H1 (cell line): ENCODE data around the gene ADAMTS17. TPM values are rescaled to one million over a fixed set of nuclear protein-coding genes. Genes with fewer than 3 reads are reported as not detected.

Experiments
- CTCF ChIA-PET: fragments of 300-600 bp; sonication (Branson Sonifier 250); formaldehyde crosslinking; loops from one replicate; lab custom pipeline; 2021; ENCODE audit not compliant: partially characterized antibody; lab: Charles Lee
- POLR2A ChIA-PET: fragments of 300-600 bp; sonication (Branson Sonifier 250); formaldehyde crosslinking; loops from one replicate; lab custom pipeline; 2021; ENCODE audit warnings: inconsistent platforms; ENCODE audit not compliant: partially characterized antibody; lab: Charles Lee
- DNase-seq, 2 experiments: peaks; one replicate each; pipeline versions ENCODE4 v3.0.0 to v3.0.0-alpha.2; 2010 to 2022; ENCODE audit warnings: low spot score in 2 of 2, low read depth in 1 of 2, mixed read lengths in 1 of 2
- FAIRE-seq: peaks from 2 replicates; lab custom pipeline; 2011; peaks lifted over from hg19 to GRCh38; lab: Jason Lieb, UNC
- H2AFZ ChIP-seq: 2 replicates; pipeline ENCODE4 v1.8.1; 2012; ENCODE audit warnings: low read length, inconsistent platforms
- H2AK5ac ChIP-seq: 2 replicates; pipeline ENCODE4 v1.6.1; 2013; ENCODE audit warnings: low read depth, low read length
- H2BK120ac ChIP-seq: replicated peaks from 2 replicates; pipeline ENCODE3; 2013; ENCODE audit warnings: low read depth, low read length, inconsistent platforms
- H2BK12ac ChIP-seq: 2 replicates; pipeline ENCODE4 v1.6.1; 2013; ENCODE audit warnings: low read depth, low read length
- H2BK15ac ChIP-seq: 2 replicates; pipeline ENCODE4 v1.6.1; 2013; ENCODE audit warnings: low read length
- H2BK20ac ChIP-seq: 2 replicates; pipeline ENCODE4 v1.6.1; 2013; ENCODE audit warnings: low read length
- H2BK5ac ChIP-seq: 2 replicates; pipeline ENCODE4 v1.6.1; 2013; ENCODE audit warnings: low read depth, low read length
- H3K14ac ChIP-seq: 2 replicates; pipeline ENCODE4 v1.6.1; 2013; ENCODE audit warnings: inconsistent platforms; ENCODE audit not compliant: insufficient read length
- H3K18ac ChIP-seq: 2 replicates; pipeline ENCODE4 v1.6.1; 2013; ENCODE audit warnings: low read length; ENCODE audit errors: extremely low read depth
- H3K23ac ChIP-seq: 2 replicates; pipeline ENCODE4 v1.6.1; 2013; ENCODE audit warnings: inconsistent platforms; ENCODE audit not compliant: insufficient read length
- H3K23me2 ChIP-seq: 2 replicates; pipeline ENCODE4 v1.6.1; 2013; ENCODE audit warnings: low read depth, low read length
- H3K27ac ChIP-seq: 2 replicates; pipeline ENCODE4 v1.6.1; 2011; ENCODE audit warnings: low read depth, low read length, inconsistent platforms
- H3K27me3 ChIP-seq, 4 experiments: replicated peaks in 1 of 4; 1 replicate in 1 of 4; 2 replicates in 3 of 4; pipeline versions ENCODE4 v1.6.1 to v1.8.1; 2011 to 2013; ENCODE audit warnings: low read length in 3 of 4, mild to moderate bottlenecking in 3 of 4, inconsistent platforms in 2 of 4, mixed read lengths in 2 of 4, moderate library complexity in 1 of 4; ENCODE audit not compliant: control insufficient read depth in 3 of 4, insufficient read depth in 3 of 4; ENCODE audit errors: extremely low read depth in 1 of 4
- H3K36me3 ChIP-seq, 4 experiments: 2 replicates each; pipeline versions ENCODE4 v1.6.1 to v1.8.1; 2011 to 2013; ENCODE audit warnings: mild to moderate bottlenecking in 4 of 4, low read length in 3 of 4, moderate library complexity in 2 of 4, control low read depth in 1 of 4, inconsistent platforms in 1 of 4; ENCODE audit not compliant: insufficient read depth in 4 of 4, control insufficient read depth in 2 of 4
- H3K4ac ChIP-seq: replicated peaks from 2 replicates; pipeline ENCODE3; 2013; ENCODE audit warnings: low read length, low read depth, mixed read lengths, inconsistent platforms; ENCODE audit not compliant: insufficient read length
- H3K4me1 ChIP-seq, 4 experiments: replicated peaks in 1 of 4; 1 replicate in 1 of 4; 2 replicates in 3 of 4; pipeline versions ENCODE4 v1.6.1 to v1.8.1; 2011 to 2013; ENCODE audit warnings: low read length in 3 of 4, inconsistent platforms in 2 of 4, mixed read lengths in 1 of 4; ENCODE audit not compliant: insufficient read depth in 4 of 4, control insufficient read depth in 3 of 4
- H3K4me2 ChIP-seq, 2 experiments: 2 replicates each; pipeline versions ENCODE4 v1.6.1 to v1.8.1; 2011 to 2013; ENCODE audit warnings: low read depth in 2 of 2, low read length in 2 of 2, control low read depth in 1 of 2, inconsistent platforms in 1 of 2, mild to moderate bottlenecking in 1 of 2; ENCODE audit not compliant: insufficient read depth in 1 of 2
- H3K4me3 ChIP-seq, 4 experiments: fragments of 200-600, 300-600 bp in 1 of 4; sonication (generic), shearing (Covaris generic), sonication (Bioruptor Twin) in 1 of 4; 2 replicates each; pipeline versions ENCODE4 v1.5.1 to v1.8.1; 2011 to 2016; ENCODE audit warnings: low read length in 4 of 4, low read depth in 3 of 4, control low read depth in 2 of 4, inconsistent platforms in 2 of 4, mild to moderate bottlenecking in 2 of 4, mixed read lengths in 1 of 4, moderate library complexity in 1 of 4; ENCODE audit not compliant: insufficient read depth in 2 of 4; ENCODE audit errors: extremely low read depth in 1 of 4
- H3K56ac ChIP-seq: replicated peaks from 2 replicates; pipeline ENCODE3; 2013; ENCODE audit warnings: low read depth, mild to moderate bottlenecking, mixed read lengths, low read length, inconsistent platforms; ENCODE audit not compliant: insufficient read length
- H3K79me1 ChIP-seq: 2 replicates; pipeline ENCODE4 v1.6.1; 2013; ENCODE audit warnings: low read depth, low read length, control low read depth
- H3K79me2 ChIP-seq, 2 experiments: 2 replicates each; pipeline versions ENCODE4 v1.6.1 to v1.8.1; 2012 to 2013; ENCODE audit warnings: low read length in 2 of 2, mild to moderate bottlenecking in 2 of 2, inconsistent platforms in 1 of 2; ENCODE audit not compliant: insufficient read depth in 2 of 2, control insufficient read depth in 1 of 2
- H3K9ac ChIP-seq, 4 experiments: replicated peaks in 1 of 4; 1 replicate in 1 of 4; 2 replicates in 3 of 4; pipeline versions ENCODE4 v1.6.1 to v1.8.1; 2011 to 2013; ENCODE audit warnings: low read depth in 3 of 4, low read length in 3 of 4, control low read depth in 2 of 4, mild to moderate bottlenecking in 2 of 4, moderate library complexity in 2 of 4, inconsistent platforms in 1 of 4; ENCODE audit errors: extremely low read depth in 1 of 4
- H3K9me3 ChIP-seq, 2 experiments: 2 replicates each; pipeline versions ENCODE4 v1.6.1 to v1.8.1; 2012 to 2013; ENCODE audit warnings: mild to moderate bottlenecking in 2 of 2, moderate library complexity in 2 of 2, control low read depth in 1 of 2, inconsistent platforms in 1 of 2, low read depth in 1 of 2, low read length in 1 of 2, mixed read lengths in 1 of 2; ENCODE audit not compliant: insufficient read depth in 2 of 2
- H4K20me1 ChIP-seq, 2 experiments: replicated peaks in 1 of 2; 2 replicates each; pipeline versions ENCODE3 to v1.8.1; 2011 to 2013; ENCODE audit warnings: inconsistent platforms in 2 of 2, low read length in 2 of 2, mild to moderate bottlenecking in 1 of 2; ENCODE audit not compliant: insufficient read depth in 2 of 2, control insufficient read depth in 1 of 2
- H4K5ac ChIP-seq: 2 replicates; pipeline ENCODE4 v1.6.1; 2013; ENCODE audit warnings: low read length, low read depth, mixed read lengths, inconsistent platforms; ENCODE audit not compliant: insufficient read length
- H4K8ac ChIP-seq: 2 replicates; pipeline ENCODE4 v1.8.0; 2013; ENCODE audit warnings: mild to moderate bottlenecking, moderate library complexity, low read length, inconsistent platforms; ENCODE audit not compliant: insufficient read depth; ENCODE audit errors: extremely low read depth
- H4K91ac ChIP-seq: replicated peaks from 2 replicates; pipeline ENCODE3; 2013; ENCODE audit warnings: low read length, mixed read lengths, inconsistent platforms; ENCODE audit not compliant: insufficient read length
- ATF3 ChIP-seq: IDR thresholded peaks from 2 replicates; pipeline ENCODE4 v1.6.1; 2011; ENCODE audit warnings: low read depth, mild to moderate bottlenecking, low read length; ENCODE audit not compliant: insufficient read depth
- BCL11A ChIP-seq, 2 experiments: IDR thresholded peaks; one replicate each; pipeline ENCODE4 v1.6.1; 2011; ENCODE audit warnings: low read depth in 2 of 2, low read length in 2 of 2, mild to moderate bottlenecking in 2 of 2
- EGR1 ChIP-seq: IDR thresholded peaks from 2 replicates; pipeline ENCODE4 v1.6.1; 2011; ENCODE audit warnings: low read depth, low read length, borderline replicate concordance
- EP300 ChIP-seq, 2 experiments: IDR thresholded peaks; 1 replicate in 1 of 2; 2 replicates in 1 of 2; pipeline ENCODE4 v1.6.1; 2011 to 2012; ENCODE audit warnings: low read depth in 2 of 2, low read length in 2 of 2, mild to moderate bottlenecking in 2 of 2, borderline replicate concordance in 1 of 2, inconsistent platforms in 1 of 2, moderate library complexity in 1 of 2
- GABPA ChIP-seq: IDR thresholded peaks from 2 replicates; pipeline ENCODE4 v1.6.1; 2011; ENCODE audit warnings: mild to moderate bottlenecking, low read length, moderate library complexity, borderline replicate concordance; ENCODE audit not compliant: insufficient read depth
- NRF1 ChIP-seq: IDR thresholded peaks from 2 replicates; pipeline ENCODE4 v1.6.1; 2011; ENCODE audit warnings: mild to moderate bottlenecking, low read depth, low read length, improper control_type of control experiment
- TAF1 ChIP-seq: IDR thresholded peaks from 2 replicates; pipeline ENCODE4 v1.6.1; 2011; ENCODE audit warnings: mild to moderate bottlenecking, low read depth, low read length
- WGBS, 2 experiments: shearing (Covaris generic) in 1 of 2; methylation state at CpG; one replicate each; pipeline versions ENCODE4 v1.1.6 to v1.1.7; 2013 to 2015; ENCODE audit warnings: low lambda C conversion rate in 2 of 2, mixed read lengths in 2 of 2, inconsistent platforms in 1 of 2, low coverage in 1 of 2, missing lambda C conversion rate in 1 of 2; ENCODE audit not compliant: insufficient replicate concordance in 2 of 2, insufficient coverage in 1 of 2, insufficient read length in 1 of 2; ENCODE audit errors: extremely low coverage in 1 of 2, missing lambda C conversion rate in 1 of 2; 5-methylcytosine and 5-hydroxymethylcytosine counted together
- polyA plus RNA-seq, 7 experiments: library from polyadenylated mRNA; depleted of rRNA in 3 of 7; stranded (reverse) in 5 of 7; unstranded in 2 of 7; fragments of >200 nt in 5 of 7; fragments of 200-250 nt in 2 of 7; gene quantifications; 1 replicate in 5 of 7; 2 replicates in 1 of 7; 4 replicates in 1 of 7; pipeline versions ENCODE4 v1.2.1 to v1.2.3, GENCODE V29; 2011 to 2013; ENCODE audit warnings: missing spikeins in 2 of 7, mixed read lengths in 2 of 7
- total RNA-seq: library from RNA; stranded (reverse); fragmentation: NEBNext Ultra II Directional; extraction: Animal tissue kit (Norgen Biotek cat#: 25700); gene quantifications from 2 replicates; pipeline ENCODE4 v1.2.1, GENCODE V29; 2021

ADAMTS17 gene
- total and polyA plus RNA-seq, 2 of the 8 experiments (the other 6 are each of a cell fraction or from before 2014, with no cell fraction given) = 0.51 to 1.7 TPM

GRCh38 chr15:100263031-100263430 lies 78.7 kb downstream of the ADAMTS17 start:
- Histone ChIP-seq H2AFZ (no peak overlapping the region), H3K4me3 (no peak overlapping the region), H3K4me2 (no peak overlapping the region), H3K27me3 (no peaks in the 10 kb centered on the region), H4K5ac (no peak overlapping the region), H3K23me2 (no peaks in the 10 kb centered on the region), H3K9ac (no peak overlapping the region), H2AK5ac (no peak overlapping the region), H3K56ac (no peak overlapping the region), H3K4me1 (no peaks in the 10 kb centered on the region), H4K20me1 (no peaks in the 10 kb centered on the region), H4K8ac (no peak overlapping the region), H2BK120ac (no peak overlapping the region), H3K9me3 (peaks cover 0 to 3% of the 10 kb centered on the region in 2 experiments; a peak in 2 of 4 replicates), H3K79me2 (no peaks in the 10 kb centered on the region), H3K18ac (no peak overlapping the region), H4K91ac (no peak overlapping the region), H3K14ac (no peak overlapping the region), H2BK20ac (no peak overlapping the region), H3K23ac (no peak overlapping the region), H2BK12ac (no peak overlapping the region), H3K79me1 (no peaks in the 10 kb centered on the region; the same call in 1 of the 2 replicates), H3K27ac (no peak overlapping the region), H3K4ac (no peak overlapping the region), H2BK5ac (no peak overlapping the region), H2BK15ac (no peak overlapping the region), H3K36me3 (no peaks in the 10 kb centered on the region)
- CTCF ChIA-PET = no interaction called here
- POLR2A ChIA-PET = no interaction called here
- 83% methylated on average over 5 of the region's 5 CpGs; no CpG with 5 or more reads in 1 of the 2 experiments for WGBS, 2 experiments
- no peak for FAIRE-seq
- DNase-seq = no peak
- no peak for TF ChIP-seq EP300 (IDR thresholded peaks at IDR 0.05; ENCODE audit: borderline replicate concordance in 1 of 2, low read depth in 2 of 2, low read length in 2 of 2)
- no peak for TF ChIP-seq EGR1
- no peak for TF ChIP-seq NRF1
- TF ChIP-seq BCL11A (IDR thresholded peaks at IDR 0.05; ENCODE audit: low read depth in 2 of 2, low read length in 2 of 2) = no peak
- no peak for TF ChIP-seq TAF1
- no peak for TF ChIP-seq GABPA
- TF ChIP-seq ATF3 = no peak
